ENCODE data around the gene SEMA3A. TPM values are rescaled to one million over a fixed set of nuclear protein-coding genes. Genes with fewer than 3 reads are reported as not detected.

The SEMA3A gene
- total RNA-seq, 1 donor from 2014 or later = 1.7 TPM

- DNase-seq (ENCODE audit: missing footprints) = no peak
- ATAC-seq = no peak
- intact Hi-C loops (cut with DNase I) = no loop called here
Observed at GRCh38 chr7:84125654-84126053, 68.9 kb downstream of the SEMA3A start.

GRCh38 chr7:84123965-84124547 is 70.5 kb downstream of the SEMA3A start:
- ATAC-seq = no peak
- DNase-seq (ENCODE audit: missing footprints) = no peak
- intact Hi-C loops (cut with DNase I) = no loop called here

- DNase-seq (ENCODE audit: missing footprints) (no peak), ATAC-seq (no peak)
- intact Hi-C loops (cut with DNase I) = no loop called here
Observed at GRCh38 chr7:84122582-84123360, 71.8 kb downstream of the SEMA3A start.

GRCh38 chr7:84117304-84117703 is 77.3 kb downstream of the SEMA3A start:
- no peak for DNase-seq (ENCODE audit: missing footprints)
- no peak for ATAC-seq
- intact Hi-C loops (cut with DNase I) = no loop called here

- ATAC-seq = no peak
- DNase-seq (ENCODE audit: missing footprints) = no peak
- intact Hi-C loops (cut with DNase I) = loop anchor here (5.0 kb wide), 2 partner anchors 68 to 92 kb away; no protein-coding TSS in a partner anchor
Observed at GRCh38 chr7:84113906-84114850, 80.4 kb downstream of the SEMA3A start.

GRCh38 chr7:84113286-84113685 is 81.3 kb downstream of the SEMA3A start:
- intact Hi-C loops (cut with DNase I) = loop anchor here (5.0 kb wide), 2 partner anchors 69 to 91 kb away; no protein-coding TSS in a partner anchor
- DNase-seq (ENCODE audit: missing footprints) = no peak
- no peak for ATAC-seq

- no peak for DNase-seq (ENCODE audit: missing footprints)
- intact Hi-C loops (cut with DNase I) = loop anchor here (5.0 kb wide), 2 partner anchors 70 to 90 kb away; no protein-coding TSS in a partner anchor
- ATAC-seq = peak; percentile 96
Observed at GRCh38 chr7:84112771-84113170, 81.8 kb downstream of the SEMA3A start.

GRCh38 chr7:84111842-84112241 is 82.7 kb downstream of the SEMA3A start:
- DNase-seq (ENCODE audit: missing footprints) (no peak), ATAC-seq (no peak)
- intact Hi-C loops (cut with DNase I) = loop anchor here (5.0 kb wide), 2 partner anchors 70 to 90 kb away; no protein-coding TSS in a partner anchor

GRCh38 chr7:84110400-84110799 is 84.2 kb downstream of the SEMA3A start:
- no peak for DNase-seq (ENCODE audit: missing footprints)
- intact Hi-C loops (cut with DNase I) = loop anchor here (5.0 kb wide), 2 partner anchors 72 to 88 kb away; no protein-coding TSS in a partner anchor
- no peak for ATAC-seq

GRCh38 chr7:84108787-84109186 is 85.8 kb downstream of the SEMA3A start:
- DNase-seq (ENCODE audit: missing footprints) = no peak
- no peak for ATAC-seq
- intact Hi-C loops (cut with DNase I) = no loop called here

- intact Hi-C loops (cut with DNase I) = no loop called here
- ATAC-seq (no peak), DNase-seq (ENCODE audit: missing footprints) (no peak)
Observed at GRCh38 chr7:84108119-84108518, 86.5 kb downstream of the SEMA3A start.

- DNase-seq (ENCODE audit: missing footprints) = no peak
- no peak for ATAC-seq
- intact Hi-C loops (cut with DNase I) = no loop called here
Observed at GRCh38 chr7:84107259-84107658, 87.3 kb downstream of the SEMA3A start.

- intact Hi-C loops (cut with DNase I) = no loop called here
- DNase-seq (ENCODE audit: missing footprints) (no peak), ATAC-seq (no peak)
Observed at GRCh38 chr7:84106291-84106690, 88.3 kb downstream of the SEMA3A start.

GRCh38 chr7:84105586-84105985 is 89.0 kb downstream of the SEMA3A start:
- DNase-seq (ENCODE audit: missing footprints) (no peak), ATAC-seq (no peak)
- intact Hi-C loops (cut with DNase I) = no loop called here

GRCh38 chr7:84104826-84105225 is 89.8 kb downstream of the SEMA3A start:
- no peak for DNase-seq (ENCODE audit: missing footprints)
- no peak for ATAC-seq
- intact Hi-C loops (cut with DNase I) = no loop called here

- intact Hi-C loops (cut with DNase I) = no loop called here
- DNase-seq (ENCODE audit: missing footprints) (no peak), ATAC-seq (no peak)
Observed at GRCh38 chr7:84102213-84102612, 92.4 kb downstream of the SEMA3A start.

GRCh38 chr7:84100866-84101265 is 93.7 kb downstream of the SEMA3A start:
- intact Hi-C loops (cut with DNase I) = no loop called here
- ATAC-seq (no peak), DNase-seq (ENCODE audit: missing footprints) (no peak)

- DNase-seq (ENCODE audit: missing footprints) = no peak
- intact Hi-C loops (cut with DNase I) = no loop called here
Observed at GRCh38 chr7:84095971-84096370, 98.6 kb downstream of the SEMA3A start.

GRCh38 chr7:84092207-84092606 is 102.4 kb downstream of the SEMA3A start:
- no peak for ATAC-seq
- intact Hi-C loops (cut with DNase I) = no loop called here
- DNase-seq (ENCODE audit: missing footprints) = no peak

More at GRCh38 chr7:84095971-84096370, 98.6 kb downstream of the SEMA3A start:
- ATAC-seq = no peak

All from Right ventricle myocardium inferior (tissue), 1 donor.